ENCODE measurements around the gene NTSR1. TPM values are rescaled to one million over a fixed set of nuclear protein-coding genes. Genes with fewer than 3 reads are reported as not detected.

NTSR1 gene
- total and polyA plus RNA-seq, 2 of the 8 experiments (the other 6 are each of a cell fraction or from before 2014, with no cell fraction given) = 0.53 to 0.89 TPM

- TF ChIP-seq ATF2 (IDR thresholded peaks at IDR 0.05; ENCODE audit: low read length) = no peak
- TF ChIP-seq RFX5 (IDR thresholded peaks at IDR 0.05; ENCODE audit: borderline replicate concordance, low read depth, low read length) = no peak
- no peak for TF ChIP-seq TEAD4 (IDR thresholded peaks at IDR 0.05; ENCODE audit: low read depth, low read length)
Observed at GRCh38 chr20:62780696-62781095, 72.1 kb downstream of the NTSR1 start (continued).
